Measurements from ENCODE around the gene MCFD2.

DNA sequence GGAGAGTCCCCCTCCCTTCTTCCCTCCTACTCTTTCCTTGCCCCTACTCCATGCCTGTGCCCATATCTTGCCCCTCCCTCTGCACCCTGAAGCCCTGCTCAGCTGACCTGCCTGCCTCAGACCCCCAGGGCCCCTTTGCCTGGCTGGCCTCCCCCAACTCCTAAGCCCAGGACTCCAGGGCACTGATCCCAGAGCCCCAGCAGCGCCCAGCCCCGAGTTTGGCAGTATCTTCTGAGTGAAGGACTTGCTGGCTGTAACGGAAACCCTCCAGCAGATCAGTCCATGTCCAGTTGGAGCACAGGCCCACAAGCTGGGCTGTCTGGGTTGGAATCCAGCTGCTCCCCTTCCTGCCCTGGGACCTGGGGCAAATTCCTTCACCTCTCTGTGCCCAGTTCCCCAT lies 46.0 kb downstream of the MCFD2 start:
- TF ChIP-seq POLR2A (IDR thresholded peaks at IDR 0.05; ENCODE audit: low read depth, low read length) (no peak), POLR2AphosphoS5 (IDR thresholded peaks at IDR 0.05; ENCODE audit: low read depth, low read length) (no peak), TAF1 (IDR thresholded peaks at IDR 0.05; ENCODE audit: borderline replicate concordance, low read depth, low read length) (no peak)

Measured in GM12892 (cell line).